Measurements from ENCODE around the gene TIMM10. TPM values are rescaled to one million over a fixed set of nuclear protein-coding genes. Genes with fewer than 3 reads are reported as not detected.

The TIMM10 gene
- total RNA-seq, 1 donor from 2014 or later = 35.3 TPM

DNA sequence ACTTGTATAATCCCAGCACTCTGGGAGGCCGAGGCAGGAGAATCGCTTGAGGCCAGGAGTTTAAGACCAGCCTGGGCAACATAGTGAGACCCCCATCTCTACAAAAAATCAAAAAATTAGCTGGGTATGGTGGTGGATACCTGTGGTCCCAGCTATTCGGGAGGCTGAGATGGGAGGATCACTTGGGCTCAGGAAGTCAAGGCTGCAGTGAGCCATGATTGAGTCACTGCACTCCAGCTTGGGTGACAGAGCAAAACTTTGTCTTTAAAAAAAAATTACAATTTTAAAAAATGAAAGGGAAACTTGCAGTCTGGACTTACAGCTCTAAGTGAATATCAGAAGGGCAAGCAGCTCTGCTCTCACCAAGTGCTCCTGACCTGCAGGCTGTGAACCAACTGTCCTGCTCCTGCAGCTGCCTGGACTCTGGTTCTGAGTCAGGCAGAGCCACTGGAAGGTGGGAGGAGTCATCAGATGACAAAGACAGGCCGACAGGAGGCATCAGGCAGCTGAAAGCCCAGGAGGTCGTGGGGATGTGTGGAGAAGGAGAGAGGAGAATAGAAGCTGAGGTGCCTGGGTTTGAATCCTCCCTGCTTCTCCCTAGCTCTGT, 16.4 kb upstream of the TIMM10 start:
- Histone ChIP-seq H3K27me3 (ENCODE audit: low read depth) (no peaks in the 10 kb centered on the region), H3K27ac (no peak overlapping the region), H3K4me1 (no peaks in the 10 kb centered on the region), H3K9me3 (no peaks in the 10 kb centered on the region), H3K36me3 (peaks cover 41% of the 10 kb centered on the region), H3K4me3 (no peak overlapping the region)
- no peak for TF ChIP-seq CTCF (IDR thresholded peaks at IDR 0.05)
- ATAC-seq (no peak), DNase-seq (no peak)
- intact Hi-C loops (cut with DNase I) = no loop called here

- Histone ChIP-seq H3K27ac (no peak overlapping the region), H3K4me1 (no peaks in the 10 kb centered on the region), H3K4me3 (no peak overlapping the region), H3K9me3 (no peaks in the 10 kb centered on the region), H3K36me3 (peaks cover 35% of the 10 kb centered on the region), H3K27me3 (ENCODE audit: low read depth) (no peaks in the 10 kb centered on the region)
- intact Hi-C loops (cut with DNase I) = no loop called here
- ATAC-seq = no peak
- DNase-seq = no peak
- TF ChIP-seq CTCF (IDR thresholded peaks at IDR 0.05) = no peak
Observed at GRCh38 chr11:57546451-57546850, 15.9 kb upstream of the TIMM10 start.

- H3K4me1 ChIP-seq = no peaks in the 10 kb centered on the region
- H3K36me3 ChIP-seq = peaks cover 30% of the 10 kb centered on the region
- H3K4me3 ChIP-seq = no peak overlapping the region
- no peak overlapping the region for H3K27ac ChIP-seq
- no peaks in the 10 kb centered on the region for H3K9me3 ChIP-seq
- no peak for DNase-seq
- peak in 1 of 2 donors; percentile 8 for ATAC-seq
- intact Hi-C loops (cut with DNase I) = no loop called here
- H3K27me3 ChIP-seq (ENCODE audit: low read depth) = no peaks in the 10 kb centered on the region
- TF ChIP-seq CTCF (IDR thresholded peaks at IDR 0.05) = no peak
Observed at GRCh38 chr11:57545883-57546282, 15.3 kb upstream of the TIMM10 start.

GRCh38 chr11:57544566-57544965, 14.0 kb upstream of the TIMM10 start:
- intact Hi-C loops (cut with DNase I) = no loop called here
- H3K9me3 ChIP-seq = no peaks in the 10 kb centered on the region
- H3K27me3 ChIP-seq (ENCODE audit: low read depth) = no peaks in the 10 kb centered on the region
- no peak overlapping the region for H3K4me3 ChIP-seq
- H3K4me1 ChIP-seq = no peaks in the 10 kb centered on the region
- H3K36me3 ChIP-seq = peaks cover 17% of the 10 kb centered on the region
- no peak for TF ChIP-seq CTCF (IDR thresholded peaks at IDR 0.05)
- no peak for ATAC-seq
- DNase-seq = no peak
- no peak overlapping the region for H3K27ac ChIP-seq

GRCh38 chr11:57543593-57543992, 13.0 kb upstream of the TIMM10 start:
- no peaks in the 10 kb centered on the region for H3K27me3 ChIP-seq (ENCODE audit: low read depth)
- intact Hi-C loops (cut with DNase I) = no loop called here
- peak; percentile 28 to 32 for ATAC-seq

More at GRCh38 chr11:57543593-57543992, 13.0 kb upstream of the TIMM10 start:
- H3K9me3 ChIP-seq = no peaks in the 10 kb centered on the region
- no peaks in the 10 kb centered on the region for H3K4me1 ChIP-seq
- no peak for TF ChIP-seq CTCF (IDR thresholded peaks at IDR 0.05)
- no peak overlapping the region for H3K27ac ChIP-seq
- H3K4me3 ChIP-seq = no peak overlapping the region
- peaks cover 8% of the 10 kb centered on the region for H3K36me3 ChIP-seq
- no peak for DNase-seq
